Calu3 (cell line): ENCODE data around the gene ARID1A. TPM values are rescaled to one million over a fixed set of nuclear protein-coding genes. Genes with fewer than 3 reads are reported as not detected.

Source experiments
- BruUV-seq: library from RNA; stranded (reverse); fragments of 400-500 nt; replicated peaks from 2 replicates; lab custom pipeline; 2021; lab: Mats Ljungman, UMichigan
- CTCF ChIA-PET: fragments of 300-600 bp; sonication (Branson Sonifier 250); formaldehyde crosslinking; loops from one replicate; lab custom pipeline; 2022; ENCODE audit warnings: antibody characterized with exemption; lab: Charles Lee
- DNase-seq: peaks from one replicate; pipeline ENCODE4 v3.0.0; 2022
- H3K27ac Mint-ChIP-seq: one replicate; pipeline ENCODE4 v1.8.0; 2022; ENCODE audit warnings: mixed read lengths; ENCODE audit not compliant: unreplicated experiment
- H3K27me3 Mint-ChIP-seq: one replicate; pipeline ENCODE4 v1.8.0; 2022; ENCODE audit warnings: mixed read lengths; ENCODE audit not compliant: unreplicated experiment
- H3K36me3 Mint-ChIP-seq: one replicate; pipeline ENCODE4 v1.8.0; 2022; ENCODE audit warnings: mild to moderate bottlenecking, moderate library complexity, mixed read lengths; ENCODE audit not compliant: insufficient read depth, unreplicated experiment
- H3K4me1 Mint-ChIP-seq: one replicate; pipeline ENCODE4 v1.8.0; 2022; ENCODE audit warnings: mild to moderate bottlenecking, low read depth, mixed read lengths; ENCODE audit not compliant: unreplicated experiment
- H3K4me3 Mint-ChIP-seq: one replicate; pipeline ENCODE4 v1.8.0; 2022; ENCODE audit warnings: mild to moderate bottlenecking, low read depth, moderate library complexity, mixed read lengths; ENCODE audit not compliant: unreplicated experiment
- H3K9me3 Mint-ChIP-seq: one replicate; pipeline ENCODE4 v1.8.0; 2022; ENCODE audit warnings: low read depth, mixed read lengths; ENCODE audit not compliant: unreplicated experiment
- intact Hi-C: fragments of 100-400 bp; cut with micrococcal nuclease; formaldehyde crosslinking; loops from one replicate; pipeline ENCODE4 v1.10.0; 2022; ENCODE audit not compliant: unreplicated experiment
- total RNA-seq: library from RNA; stranded (reverse); gene quantifications from 2 replicates; pipeline ENCODE4 v1.2.3, GENCODE V29; 2022
- TF ChIP-seq, protein P1 (sequence below): fragments of 200-600 bp; IDR thresholded peaks from one replicate; pipeline ENCODE4 v1.8.0; 2022; ENCODE audit warnings: antibody characterized with exemption; ENCODE audit not compliant: unreplicated experiment

Gene ARID1A
- total RNA-seq, 1 experiment from 2014 or later = 51.7 TPM

DNA sequence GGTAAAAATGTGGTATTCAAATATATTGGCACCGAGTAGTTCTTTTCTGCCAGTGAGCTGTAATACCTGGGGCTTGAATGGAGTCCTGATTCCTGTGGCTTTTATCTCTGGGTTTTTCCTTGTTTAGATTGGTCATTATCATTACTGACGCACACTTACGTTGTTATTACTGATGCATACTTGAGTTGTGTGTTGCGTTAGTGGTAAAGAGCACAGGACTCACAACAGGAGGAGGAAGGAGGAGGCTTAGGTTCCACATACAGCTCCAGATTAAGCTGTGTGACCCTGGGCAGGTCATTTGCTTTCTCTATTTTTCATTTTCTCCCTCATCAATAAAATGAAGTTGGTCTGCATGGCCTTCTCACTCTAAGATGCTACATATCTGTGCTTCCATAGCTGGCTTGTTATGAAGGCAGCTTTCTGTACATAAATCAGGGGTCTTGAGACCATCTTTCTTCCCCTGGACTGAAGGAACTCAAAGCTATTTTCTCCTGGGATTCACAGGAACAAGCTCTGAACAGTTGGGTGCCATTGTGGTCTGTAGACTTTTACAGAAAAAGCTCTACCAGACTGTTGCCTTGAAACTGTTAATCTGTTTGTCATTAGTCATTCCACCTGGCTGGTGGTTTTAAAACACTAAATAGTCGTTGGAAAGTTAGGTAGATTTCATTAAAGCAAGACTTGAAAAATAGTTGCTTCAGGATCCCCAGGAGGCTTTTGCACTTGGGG, 5.6 kb downstream of the ARID1A start:
- Mint-ChIP-seq H3K9me3 (no peaks in the 10 kb centered on the region), H3K4me1 (peaks cover 11% of the 10 kb centered on the region), H3K4me3 (no peak overlapping the region), H3K36me3 (peaks cover 24% of the 10 kb centered on the region), H3K27ac (no peak overlapping the region), H3K27me3 (no peaks in the 10 kb centered on the region)
- TF ChIP-seq, protein P1, sequence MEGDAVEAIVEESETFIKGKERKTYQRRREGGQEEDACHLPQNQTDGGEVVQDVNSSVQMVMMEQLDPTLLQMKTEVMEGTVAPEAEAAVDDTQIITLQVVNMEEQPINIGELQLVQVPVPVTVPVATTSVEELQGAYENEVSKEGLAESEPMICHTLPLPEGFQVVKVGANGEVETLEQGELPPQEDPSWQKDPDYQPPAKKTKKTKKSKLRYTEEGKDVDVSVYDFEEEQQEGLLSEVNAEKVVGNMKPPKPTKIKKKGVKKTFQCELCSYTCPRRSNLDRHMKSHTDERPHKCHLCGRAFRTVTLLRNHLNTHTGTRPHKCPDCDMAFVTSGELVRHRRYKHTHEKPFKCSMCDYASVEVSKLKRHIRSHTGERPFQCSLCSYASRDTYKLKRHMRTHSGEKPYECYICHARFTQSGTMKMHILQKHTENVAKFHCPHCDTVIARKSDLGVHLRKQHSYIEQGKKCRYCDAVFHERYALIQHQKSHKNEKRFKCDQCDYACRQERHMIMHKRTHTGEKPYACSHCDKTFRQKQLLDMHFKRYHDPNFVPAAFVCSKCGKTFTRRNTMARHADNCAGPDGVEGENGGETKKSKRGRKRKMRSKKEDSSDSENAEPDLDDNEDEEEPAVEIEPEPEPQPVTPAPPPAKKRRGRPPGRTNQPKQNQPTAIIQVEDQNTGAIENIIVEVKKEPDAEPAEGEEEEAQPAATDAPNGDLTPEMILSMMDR = no peak
- intact Hi-C loops = no loop called here
- no peak for DNase-seq
- CTCF ChIA-PET = interaction anchor here (0.5 to 2.0 kb wide), 5 partner anchors 9 to 99 kb away, joined by 3 to 5 read pairs (median 4); no protein-coding TSS in a partner anchor
- BruUV-seq = no TSS peak

DNA sequence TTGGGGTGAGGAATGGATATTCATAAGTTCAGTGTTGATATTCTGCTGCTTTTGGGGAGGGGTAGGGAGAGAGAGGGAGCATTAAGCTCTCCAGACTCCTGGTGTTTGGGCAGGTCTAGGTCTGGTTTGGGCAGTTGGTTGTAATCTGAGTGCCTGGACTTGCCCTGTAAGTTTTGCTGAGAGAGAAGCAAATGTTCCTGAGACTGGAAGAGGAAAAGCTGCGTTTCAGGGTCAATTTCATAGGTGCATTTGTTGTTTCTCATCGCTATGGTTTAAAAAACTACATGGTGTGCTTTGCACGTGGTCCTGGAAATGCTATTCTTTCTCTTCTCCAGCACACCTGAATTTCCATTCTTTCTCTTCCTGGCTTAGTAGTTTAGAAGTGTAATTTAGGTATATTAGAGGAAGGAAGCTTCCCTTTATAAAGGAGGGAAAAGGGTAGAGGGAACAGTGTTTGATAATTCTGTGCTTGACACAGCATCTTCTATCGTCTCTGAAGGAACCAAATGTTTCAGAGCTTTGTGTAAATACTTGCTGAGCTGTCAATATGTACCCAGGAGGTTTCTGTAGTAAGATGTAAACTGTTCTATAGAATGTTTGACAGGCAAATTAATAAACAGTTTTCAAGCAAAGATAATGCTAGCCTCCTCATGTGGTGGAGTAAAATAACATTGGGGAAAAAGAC, 6.3 kb downstream of the ARID1A start:
- H3K4me1 Mint-ChIP-seq = peaks cover 15% of the 10 kb centered on the region
- intact Hi-C loops = no loop called here
- TF ChIP-seq, protein P1 = no peak
- peaks cover 24% of the 10 kb centered on the region for H3K36me3 Mint-ChIP-seq
- no peaks in the 10 kb centered on the region for H3K9me3 Mint-ChIP-seq
- CTCF ChIA-PET = interaction anchor here (0.5 to 2.0 kb wide), 4 partner anchors 10 to 100 kb away, joined by 3 to 5 read pairs (median 4); no protein-coding TSS in a partner anchor
- no peak overlapping the region for H3K4me3 Mint-ChIP-seq
- no peak for DNase-seq
- no TSS peak for BruUV-seq
- H3K27me3 Mint-ChIP-seq = no peaks in the 10 kb centered on the region
- H3K27ac Mint-ChIP-seq = no peak overlapping the region

DNA sequence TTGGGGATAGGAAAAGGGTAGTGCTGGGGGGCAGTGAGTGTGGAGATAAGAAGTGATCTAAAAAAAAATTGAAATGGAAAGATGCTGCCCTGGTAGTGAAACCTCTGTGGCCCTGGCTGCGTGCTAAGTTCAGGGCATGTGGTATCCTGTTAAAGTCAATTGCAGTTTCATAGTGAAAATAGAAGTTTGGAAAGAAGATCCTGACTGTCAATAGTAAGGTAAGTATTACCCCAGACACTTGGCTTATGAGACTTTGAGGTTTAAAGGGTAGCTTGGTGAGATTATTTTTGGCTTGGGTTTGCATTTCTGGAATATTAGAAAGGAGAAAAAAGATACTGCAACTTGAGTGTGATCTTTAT, 6.8 kb downstream of the ARID1A start:
- DNase-seq = no peak
- TF ChIP-seq, protein P1 = no peak
- BruUV-seq = no TSS peak
- peaks cover 24% of the 10 kb centered on the region for H3K36me3 Mint-ChIP-seq
- intact Hi-C loops = no loop called here
- H3K9me3 Mint-ChIP-seq = no peaks in the 10 kb centered on the region
- H3K27ac Mint-ChIP-seq = no peak overlapping the region
- CTCF ChIA-PET = interaction anchor here (1.0 to 2.0 kb wide), 3 partner anchors 10 to 100 kb away, joined by 4 to 5 read pairs (median 4); no protein-coding TSS in a partner anchor
- no peaks in the 10 kb centered on the region for H3K27me3 Mint-ChIP-seq
- peaks cover 15% of the 10 kb centered on the region for H3K4me1 Mint-ChIP-seq
- H3K4me3 Mint-ChIP-seq = no peak overlapping the region

DNA sequence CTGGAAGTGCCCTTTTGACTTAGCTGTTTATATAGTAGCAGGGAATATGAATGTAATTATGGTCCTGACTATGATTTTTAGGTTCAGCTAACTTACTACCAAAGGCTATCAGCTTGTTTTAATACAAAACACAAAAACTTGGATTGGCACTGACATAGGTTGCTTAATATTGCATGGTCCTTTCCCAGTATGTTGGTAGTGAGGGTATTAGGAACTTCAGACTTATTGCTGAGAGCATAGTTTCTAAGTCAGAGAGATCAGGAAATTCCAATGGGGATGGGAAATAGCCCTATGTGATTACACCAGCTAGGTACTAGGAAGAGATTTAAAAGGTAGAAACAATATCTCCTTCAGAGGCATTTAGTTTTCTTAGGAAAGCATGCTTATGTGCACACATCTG, 7.7 kb downstream of the ARID1A start:
- H3K4me1 Mint-ChIP-seq = peaks cover 15% of the 10 kb centered on the region
- DNase-seq = no peak
- no peak overlapping the region for H3K4me3 Mint-ChIP-seq
- H3K27ac Mint-ChIP-seq = no peak overlapping the region
- intact Hi-C loops = no loop called here
- H3K27me3 Mint-ChIP-seq = no peaks in the 10 kb centered on the region
- CTCF ChIA-PET = interaction anchor here (0.6 to 1.0 kb wide), 3 partner anchors 12 to 85 kb away, joined by 3 to 4 read pairs (median 3); no protein-coding TSS in a partner anchor
- no TSS peak for BruUV-seq
- H3K36me3 Mint-ChIP-seq = peaks cover 24% of the 10 kb centered on the region
- H3K9me3 Mint-ChIP-seq = no peaks in the 10 kb centered on the region
- TF ChIP-seq, protein P1 = no peak
